DND-41 (cell line): Measurements from ENCODE around the gene ATXN2.

Source experiments
- EZH2 ChIP-seq: IDR thresholded peaks from 3 replicates; pipeline ENCODE4 v1.6.1; 2012; ENCODE audit warnings: borderline replicate concordance, low read depth, mild to moderate bottlenecking, moderate library complexity, low read length, inconsistent platforms; ENCODE audit not compliant: severe bottlenecking
- TF ChIP-seq, protein P1 (sequence below): IDR thresholded peaks from 2 replicates; pipeline ENCODE4 v1.5.1; 2012; ENCODE audit warnings: borderline replicate concordance, low read length, moderate library complexity, mild to moderate bottlenecking; ENCODE audit not compliant: poor library complexity, severe bottlenecking; ENCODE audit errors: extremely low read depth

GRCh38 chr12:111471236-111471635 is 127.9 kb downstream of the ATXN2 start:
- TF ChIP-seq, protein P1, sequence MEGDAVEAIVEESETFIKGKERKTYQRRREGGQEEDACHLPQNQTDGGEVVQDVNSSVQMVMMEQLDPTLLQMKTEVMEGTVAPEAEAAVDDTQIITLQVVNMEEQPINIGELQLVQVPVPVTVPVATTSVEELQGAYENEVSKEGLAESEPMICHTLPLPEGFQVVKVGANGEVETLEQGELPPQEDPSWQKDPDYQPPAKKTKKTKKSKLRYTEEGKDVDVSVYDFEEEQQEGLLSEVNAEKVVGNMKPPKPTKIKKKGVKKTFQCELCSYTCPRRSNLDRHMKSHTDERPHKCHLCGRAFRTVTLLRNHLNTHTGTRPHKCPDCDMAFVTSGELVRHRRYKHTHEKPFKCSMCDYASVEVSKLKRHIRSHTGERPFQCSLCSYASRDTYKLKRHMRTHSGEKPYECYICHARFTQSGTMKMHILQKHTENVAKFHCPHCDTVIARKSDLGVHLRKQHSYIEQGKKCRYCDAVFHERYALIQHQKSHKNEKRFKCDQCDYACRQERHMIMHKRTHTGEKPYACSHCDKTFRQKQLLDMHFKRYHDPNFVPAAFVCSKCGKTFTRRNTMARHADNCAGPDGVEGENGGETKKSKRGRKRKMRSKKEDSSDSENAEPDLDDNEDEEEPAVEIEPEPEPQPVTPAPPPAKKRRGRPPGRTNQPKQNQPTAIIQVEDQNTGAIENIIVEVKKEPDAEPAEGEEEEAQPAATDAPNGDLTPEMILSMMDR = no peak
- TF ChIP-seq EZH2 = no peak
